C4-2B (cell line): ENCODE measurements around the gene LIX1.
"Not testable (repeated sequence)": the region's sequence is repeated elsewhere in the genome, so short reads cannot be mapped to it uniquely, and the experiment has no call there.

Source experiments
- H3K27ac ChIP-seq: fragments of 450-650 bp; 2 replicates; pipeline ENCODE4 v1.5.1; 2017
- CTCF ChIP-seq: fragments of 450-650 bp; conservative IDR thresholded peaks from 2 replicates; pipeline ENCODE4 v1.5.1; 2017; ENCODE audit warnings: mild to moderate bottlenecking
- ZFX ChIP-seq: fragments of 450-650 bp; IDR thresholded peaks from 2 replicates; pipeline ENCODE4 v1.6.1; 2017

Gene LIX1

GRCh38 chr5:97142521-97143254, at the start of gene LIX1:
Gene LIX1, minus strand, starts transcription at chr5:97142611. Its CDS starts 35 bp downstream, at chr5:97142576.
- no peak for TF ChIP-seq ZFX
- peak; percentile 84 for TF ChIP-seq CTCF
- H3K27ac ChIP-seq = no peak within 1 kb of the TSS

GRCh38 chr5:97191893-97192292, 49.5 kb upstream of the LIX1 start:
- no peak overlapping the region for H3K27ac ChIP-seq
- TF ChIP-seq CTCF (no peak), ZFX (no peak)

- H3K27ac ChIP-seq = not testable (repeated sequence)
Measured at GRCh38 chr5:97189523-97189922, 47.1 kb upstream of the LIX1 start.

- TF ChIP-seq ZFX = no peak
- no peak for TF ChIP-seq CTCF
- H3K27ac ChIP-seq = peak overlapping the region; percentile 81
Measured at GRCh38 chr5:97183930-97184213, 41.5 kb upstream of the LIX1 start.

GRCh38 chr5:97183100-97183929, 40.9 kb upstream of the LIX1 start, which contains the start of gene RIOK2:
Gene RIOK2, minus strand, starts transcription at chr5:97183247. Its CDS starts 56 bp downstream, at chr5:97183191.
- TF ChIP-seq CTCF (no peak), ZFX (no peak)
- H3K27ac ChIP-seq = peak within 1 kb of the TSS; percentile 81

GRCh38 chr5:97182571-97183099, 40.2 kb upstream of the LIX1 start:
- peak overlapping the region; percentile 81 for H3K27ac ChIP-seq
- TF ChIP-seq ZFX = 0 out of 2 replicates have a peak, but pooled peaks have one; percentile 30
- no peak for TF ChIP-seq CTCF

- H3K27ac ChIP-seq = peak overlapping the region; percentile 81; the same call in 1 of the 2 replicates
Measured at GRCh38 chr5:97181856-97182545, 39.6 kb upstream of the LIX1 start.

GRCh38 chr5:97179457-97179856, 37.0 kb upstream of the LIX1 start:
- not testable (repeated sequence) for H3K27ac ChIP-seq

More at GRCh38 chr5:97181856-97182545, 39.6 kb upstream of the LIX1 start:
- TF ChIP-seq ZFX = no peak
- no peak for TF ChIP-seq CTCF
